Mesenchymal stem cell (in vitro differentiated cells and primary cell): Measurements from ENCODE around the gene MAOB.
A peak's percentile ranks its signal among the peaks of the same experiment; 100 is the strongest.

Experiments
- DNase-seq: peaks from one replicate; pipeline ENCODE4 v3.0.0-alpha.2; 2013
- H2AFZ ChIP-seq: one replicate; pipeline ENCODE4 v1.6.1; 2013; ENCODE audit warnings: low read depth, mild to moderate bottlenecking, control low read depth, inconsistent platforms, low read length, moderate library complexity
- H2AK5ac ChIP-seq: 2 replicates; pipeline ENCODE4 v1.6.1; 2013; ENCODE audit warnings: low read length, moderate library complexity, mild to moderate bottlenecking, inconsistent platforms; ENCODE audit not compliant: severe bottlenecking
- H2BK120ac ChIP-seq: one replicate; pipeline ENCODE4 v1.6.1; 2013; ENCODE audit warnings: low read depth, mild to moderate bottlenecking, inconsistent platforms, low read length, moderate library complexity
- H2BK12ac ChIP-seq, 2 experiments: one replicate each; pipeline ENCODE4 v1.6.1; 2013; ENCODE audit warnings: inconsistent platforms in 2 of 2, low read length in 2 of 2, mild to moderate bottlenecking in 2 of 2, moderate library complexity in 2 of 2, control low read depth in 1 of 2
- H2BK15ac ChIP-seq: one replicate; pipeline ENCODE4 v1.6.1; 2013; ENCODE audit warnings: mild to moderate bottlenecking, low read depth, inconsistent platforms; ENCODE audit not compliant: poor library complexity, severe bottlenecking
- H2BK5ac ChIP-seq: 2 replicates; pipeline ENCODE4 v1.6.1; 2013; ENCODE audit warnings: low read depth, mild to moderate bottlenecking, low read length, control low read depth, inconsistent platforms; ENCODE audit not compliant: poor library complexity, severe bottlenecking
- H3K14ac ChIP-seq, 2 experiments: one replicate each; pipeline ENCODE4 v1.6.1; 2013; ENCODE audit warnings: inconsistent platforms in 2 of 2, low read length in 2 of 2, control low read depth in 1 of 2, mild to moderate bottlenecking in 1 of 2, moderate library complexity in 1 of 2
- H3K18ac ChIP-seq, 2 experiments: one replicate each; pipeline ENCODE4 v1.6.1; 2013; ENCODE audit warnings: inconsistent platforms in 2 of 2, low read length in 2 of 2, control low read depth in 1 of 2, low read depth in 1 of 2, mild to moderate bottlenecking in 1 of 2
- H3K23ac ChIP-seq, 2 experiments: one replicate each; pipeline ENCODE4 v1.6.1; 2013; ENCODE audit warnings: inconsistent platforms in 2 of 2, low read length in 2 of 2, mild to moderate bottlenecking in 2 of 2, moderate library complexity in 2 of 2, control low read depth in 1 of 2
- H3K27ac ChIP-seq: 2 replicates; pipeline ENCODE4 v1.5.1; 2013; ENCODE audit warnings: mild to moderate bottlenecking, moderate library complexity, low read length, control low read depth, inconsistent platforms; ENCODE audit not compliant: poor library complexity, severe bottlenecking
- H3K27me3 ChIP-seq, 2 experiments: 2 replicates each; pipeline versions ENCODE4 v1.6.1 to v1.7.0; 2013; ENCODE audit warnings: low read length in 2 of 2, mild to moderate bottlenecking in 2 of 2, moderate library complexity in 2 of 2, control low read depth in 1 of 2, inconsistent platforms in 1 of 2; ENCODE audit not compliant: control insufficient read depth in 1 of 2, insufficient read depth in 1 of 2
- H3K36me3 ChIP-seq, 2 experiments: 2 replicates each; pipeline versions ENCODE4 v1.6.1 to v1.7.0; 2013; ENCODE audit warnings: low read length in 2 of 2, control low read depth in 1 of 2, inconsistent platforms in 1 of 2, low read depth in 1 of 2, mild to moderate bottlenecking in 1 of 2; ENCODE audit not compliant: insufficient read depth in 2 of 2, control insufficient read depth in 1 of 2
- H3K4ac ChIP-seq, 2 experiments: one replicate each; pipeline ENCODE4 v1.6.1; 2013; ENCODE audit warnings: inconsistent platforms in 2 of 2, low read length in 2 of 2, mild to moderate bottlenecking in 2 of 2, moderate library complexity in 2 of 2, control low read depth in 1 of 2, low read depth in 1 of 2
- H3K4me1 ChIP-seq: 2 replicates; pipeline ENCODE4 v1.6.1; 2013; ENCODE audit warnings: low read depth, low read length, control low read depth; ENCODE audit not compliant: control insufficient read depth, insufficient read depth
- H3K4me2 ChIP-seq: 2 replicates; pipeline ENCODE4 v1.6.1; 2013; ENCODE audit warnings: low read length, mild to moderate bottlenecking, inconsistent platforms; ENCODE audit not compliant: poor library complexity, severe bottlenecking
- H3K4me3 ChIP-seq, 2 experiments: 2 replicates each; pipeline versions ENCODE4 v1.5.1 to v1.7.0; 2013; ENCODE audit warnings: low read length in 2 of 2, mild to moderate bottlenecking in 2 of 2, control low read depth in 1 of 2, low read depth in 1 of 2; ENCODE audit not compliant: insufficient read depth in 1 of 2
- H3K79me1 ChIP-seq: replicated peaks from 2 replicates; pipeline ENCODE4 v1.6.1; 2013; ENCODE audit warnings: mild to moderate bottlenecking, control low read depth, low read length, inconsistent platforms; ENCODE audit not compliant: poor library complexity, severe bottlenecking
- H3K9ac ChIP-seq: 2 replicates; pipeline ENCODE4 v1.7.0; 2013; ENCODE audit warnings: mild to moderate bottlenecking, low read length, moderate library complexity
- H3K9me3 ChIP-seq: 2 replicates; pipeline ENCODE4 v1.7.0; 2013; ENCODE audit warnings: mild to moderate bottlenecking, low read length; ENCODE audit not compliant: control insufficient read depth
- H4K8ac ChIP-seq: one replicate; pipeline ENCODE4 v1.6.1; 2013; ENCODE audit warnings: inconsistent platforms, mild to moderate bottlenecking, low read length, moderate library complexity
- H4K91ac ChIP-seq: one replicate; pipeline ENCODE4 v1.6.1; 2013; ENCODE audit warnings: mild to moderate bottlenecking, low read length, inconsistent platforms
- WGBS: methylation state at CpG from one replicate; pipeline ENCODE4 v1.1.7; 2013; ENCODE audit warnings: mixed read lengths; 5-methylcytosine and 5-hydroxymethylcytosine counted together

MAOB gene

GRCh38 chrX:43813319-43813718 lies 68.9 kb downstream of the MAOB start:
- Histone ChIP-seq H3K4me1 (no peaks in the 10 kb centered on the region), H3K27me3 (peaks cover 0 to 25% of the 10 kb centered on the region in 2 experiments), H3K9me3 (no peaks in the 10 kb centered on the region), H3K4me2 (no peak overlapping the region), H2BK120ac (no peak overlapping the region), H2BK5ac (no peak overlapping the region), H3K14ac (no peak overlapping the region), H2AK5ac (no peak overlapping the region), H2AFZ (no peak overlapping the region), H3K4me3 (no peak overlapping the region), H3K23ac (no peak overlapping the region), H3K9ac (no peak overlapping the region), H4K8ac (no peak overlapping the region), H2BK12ac (no peak overlapping the region), H4K91ac (no peak overlapping the region), H3K79me1 (no peaks in the 10 kb centered on the region), H3K4ac (no peak overlapping the region), H3K27ac (no peak overlapping the region), H3K18ac (no peak overlapping the region), H3K36me3 (no peaks in the 10 kb centered on the region), H2BK15ac (no peak overlapping the region)
- DNase-seq, result no peak
- 42% methylated on average over 1 of the region's 2 CpGs for WGBS

- H3K36me3 ChIP-seq, result no peaks in the 10 kb centered on the region
- no peak for DNase-seq
Measured at GRCh38 chrX:43809463-43809862, 72.8 kb downstream of the MAOB start.

GRCh38 chrX:43808231-43808630 lies 74.0 kb downstream of the MAOB start:
- DNase-seq, result no peak
- Histone ChIP-seq H2AK5ac (no peak overlapping the region), H2BK12ac (no peak overlapping the region), H2BK5ac (no peak overlapping the region), H3K9ac (no peak overlapping the region), H3K4me1 (no peaks in the 10 kb centered on the region), H3K79me1 (no peaks in the 10 kb centered on the region), H3K27ac (no peak overlapping the region), H3K9me3 (no peaks in the 10 kb centered on the region), H3K4me3 (no peak overlapping the region), H3K36me3 (no peaks in the 10 kb centered on the region), H4K91ac (no peak overlapping the region), H3K27me3 (peaks cover 0 to 12% of the 10 kb centered on the region in 2 experiments), H3K23ac (no peak overlapping the region), H3K18ac (no peak overlapping the region), H3K4ac (no peak overlapping the region), H2BK120ac (no peak overlapping the region), H3K4me2 (no peak overlapping the region), H2AFZ (no peak overlapping the region), H2BK15ac (no peak overlapping the region), H3K14ac (no peak overlapping the region), H4K8ac (no peak overlapping the region)

More at GRCh38 chrX:43809463-43809862, 72.8 kb downstream of the MAOB start:
- Histone ChIP-seq H2BK5ac (no peak overlapping the region), H2BK120ac (no peak overlapping the region), H3K4ac (no peak overlapping the region), H2AK5ac (no peak overlapping the region), H3K4me1 (no peaks in the 10 kb centered on the region), H2BK15ac (no peak overlapping the region), H3K4me3 (no peak overlapping the region), H3K79me1 (no peaks in the 10 kb centered on the region), H2BK12ac (no peak overlapping the region), H4K8ac (no peak overlapping the region), H3K23ac (no peak overlapping the region), H3K27ac (no peak overlapping the region), H3K9ac (peak overlapping the region; percentile 39), H3K14ac (no peak overlapping the region), H3K18ac (no peak overlapping the region), H4K91ac (no peak overlapping the region), H3K27me3 (peaks cover 0 to 5% of the 10 kb centered on the region in 2 experiments), H3K9me3 (no peaks in the 10 kb centered on the region), H2AFZ (no peak overlapping the region), H3K4me2 (no peak overlapping the region)

- Histone ChIP-seq H2AK5ac (no peak overlapping the region), H4K8ac (no peak overlapping the region), H2AFZ (no peak overlapping the region), H3K4me1 (no peaks in the 10 kb centered on the region), H3K4ac (no peak overlapping the region), H3K4me3 (no peak overlapping the region), H2BK15ac (no peak overlapping the region), H4K91ac (no peak overlapping the region), H3K23ac (no peak overlapping the region), H3K36me3 (no peaks in the 10 kb centered on the region), H3K14ac (no peak overlapping the region), H3K79me1 (no peaks in the 10 kb centered on the region), H2BK120ac (no peak overlapping the region), H2BK5ac (no peak overlapping the region), H2BK12ac (no peak overlapping the region), H3K27me3 (peaks cover 0 to 7% of the 10 kb centered on the region in 2 experiments), H3K18ac (no peak overlapping the region), H3K9me3 (no peaks in the 10 kb centered on the region), H3K27ac (no peak overlapping the region), H3K9ac (no peak overlapping the region), H3K4me2 (no peak overlapping the region)
- WGBS, result no CpG with 5 or more reads among the region's 2 CpGs
- DNase-seq, result no peak
Measured at GRCh38 chrX:43805579-43805978, 76.7 kb downstream of the MAOB start.
